SK-N-SH (cell line): ENCODE results near the gene MAGI2. TPM values are rescaled to one million over a fixed set of nuclear protein-coding genes. Genes with fewer than 3 reads are reported as not detected.

Source experiments
- CTCF ChIA-PET: fragments of 300-600, 350-600 bp; formaldehyde crosslinking; extraction: SDS; loops from one replicate; lab custom pipeline; 2021; lab: Yijun Ruan, JAX
- POLR2A ChIA-PET: fragments of 350-600 bp; sonication (Branson Sonifier 250); formaldehyde crosslinking; extraction: SDS; loops from one replicate; lab custom pipeline; 2020; ENCODE audit warnings: antibody characterized with exemption, inconsistent platforms; lab: Yijun Ruan, JAX
- DNase-seq: peaks from one replicate; pipeline ENCODE4 v3.0.0; 2012
- H2AFZ ChIP-seq: fragments of 200-600 bp; sonication (generic); 2 replicates; pipeline ENCODE4 v1.8.1; 2016; ENCODE audit warnings: antibody characterized with exemption, mild to moderate bottlenecking, low read depth
- H3F3A ChIP-seq: fragments of 200-600 bp; sonication (generic); replicated peaks from 2 replicates; pipeline ENCODE3; 2016; ENCODE audit warnings: antibody characterized with exemption, mild to moderate bottlenecking; ENCODE audit not compliant: insufficient read depth
- H3K27ac ChIP-seq, 2 experiments: fragments of 200-500 bp in 1 of 2; fragments of 200-600 bp in 1 of 2; sonication (Bioruptor generic) in 1 of 2; sonication (generic), shearing (Covaris generic) in 1 of 2; 2 replicates each; pipeline versions ENCODE4 v1.5.1 to v1.6.1; 2014 to 2016; ENCODE audit warnings: low read depth in 2 of 2, inconsistent platforms in 1 of 2, low read length in 1 of 2, mild to moderate bottlenecking in 1 of 2, mixed read lengths in 1 of 2
- H3K27me3 ChIP-seq: fragments of 200-600 bp; sonication (generic), shearing (Covaris generic); 2 replicates; pipeline ENCODE4 v1.6.1; 2016; ENCODE audit warnings: mixed run types; ENCODE audit not compliant: insufficient read depth
- H3K36me3 ChIP-seq, 2 experiments: fragments of 200-500 bp in 1 of 2; fragments of 200-600 bp in 1 of 2; sonication (Bioruptor generic) in 1 of 2; sonication (generic) in 1 of 2; replicated peaks in 1 of 2; 2 replicates each; pipeline versions ENCODE3 to v1.5.1; 2014 to 2016; ENCODE audit warnings: low read length in 1 of 2, mild to moderate bottlenecking in 1 of 2; ENCODE audit not compliant: insufficient read depth in 2 of 2, control insufficient read depth in 1 of 2
- H3K4me1 ChIP-seq, 2 experiments: fragments of 200-500 bp in 1 of 2; fragments of 200-600 bp in 1 of 2; sonication (Bioruptor generic) in 1 of 2; sonication (generic), shearing (Covaris generic) in 1 of 2; 2 replicates each; pipeline versions ENCODE4 v1.5.1 to v1.6.1; 2014 to 2016; ENCODE audit warnings: low read depth in 1 of 2, low read length in 1 of 2, mixed run types in 1 of 2; ENCODE audit not compliant: insufficient read depth in 2 of 2, control insufficient read depth in 1 of 2
- H3K4me2 ChIP-seq: fragments of 200-600 bp; sonication (generic), shearing (Covaris generic); 2 replicates; pipeline ENCODE4 v1.6.1; 2017; ENCODE audit warnings: mixed run types
- H3K4me3 ChIP-seq, 2 experiments: fragments of 200-500 bp in 1 of 2; fragments of 200-600 bp in 1 of 2; sonication (Bioruptor generic) in 1 of 2; sonication (generic), shearing (Covaris generic) in 1 of 2; 2 replicates each; pipeline versions ENCODE4 v1.5.1 to v1.8.1; 2014 to 2016; ENCODE audit warnings: low read depth in 2 of 2, inconsistent platforms in 1 of 2, low read length in 1 of 2, mild to moderate bottlenecking in 1 of 2, mixed read lengths in 1 of 2, moderate library complexity in 1 of 2
- H3K79me2 ChIP-seq: fragments of 200-600 bp; sonication (generic); 2 replicates; pipeline ENCODE4 v1.8.1; 2017; ENCODE audit warnings: mild to moderate bottlenecking; ENCODE audit not compliant: insufficient read depth
- H3K9ac ChIP-seq: fragments of 200-600 bp; sonication (generic); 2 replicates; pipeline ENCODE4 v1.6.1; 2017; ENCODE audit warnings: mixed run types
- H3K9me2 ChIP-seq: fragments of 200-600 bp; sonication (generic); 2 replicates; pipeline ENCODE4 v1.6.1; 2017; ENCODE audit warnings: mixed run types
- H3K9me3 ChIP-seq: fragments of 200-600 bp; sonication (generic); 2 replicates; pipeline ENCODE4 v1.6.1; 2017; ENCODE audit warnings: mixed run types, mild to moderate bottlenecking, moderate library complexity
- H4K20me1 ChIP-seq: fragments of 200-600 bp; sonication (generic); 2 replicates; pipeline ENCODE4 v1.6.1; 2017; ENCODE audit warnings: mild to moderate bottlenecking, mixed run types; ENCODE audit not compliant: insufficient read depth
- EP300 ChIP-seq, 2 experiments: IDR thresholded peaks; 2 replicates each; pipeline versions ENCODE4 v1.4.0 to v1.6.1; 2012; ENCODE audit warnings: borderline replicate concordance in 1 of 2, low read depth in 1 of 2, low read length in 1 of 2
- EZH2phosphoT487 ChIP-seq: fragments of 200-600 bp; sonication (generic); IDR thresholded peaks from 2 replicates; pipeline ENCODE4 v1.6.1; 2017; ENCODE audit warnings: low read depth, mixed run types, mild to moderate bottlenecking, antibody characterized with exemption, moderate library complexity, borderline replicate concordance
- FOXM1 ChIP-seq: IDR thresholded peaks from 2 replicates; pipeline ENCODE4 v1.4.0; 2012; ENCODE audit warnings: low read depth, mild to moderate bottlenecking
- GATA2 ChIP-seq: sonication (generic); formaldehyde crosslinking; IDR thresholded peaks from 2 replicates; pipeline ENCODE4 v1.5.0; 2020; ENCODE audit warnings: mild to moderate bottlenecking, missing genetic modification reagents
- MEF2A ChIP-seq: IDR thresholded peaks from 2 replicates; pipeline ENCODE4 v1.4.0; 2012; ENCODE audit warnings: low read depth, borderline replicate concordance
- MXI1 ChIP-seq: IDR thresholded peaks from 2 replicates; pipeline ENCODE4 v1.6.1; 2012; ENCODE audit warnings: mild to moderate bottlenecking, low read depth, low read length, improper control_type of control experiment
- NFIC ChIP-seq: IDR thresholded peaks from 2 replicates; pipeline ENCODE4 v1.4.0; 2012; ENCODE audit warnings: borderline replicate concordance
- POLR2AphosphoS5 ChIP-seq: IDR thresholded peaks from 2 replicates; pipeline ENCODE4 v1.6.1; 2012; ENCODE audit warnings: low read depth, low read length
- RFX5 ChIP-seq: IDR thresholded peaks from 2 replicates; pipeline ENCODE4 v1.6.1; 2012; ENCODE audit warnings: mild to moderate bottlenecking, improper control_type of control experiment, low read length
- SIN3A ChIP-seq: IDR thresholded peaks from 2 replicates; pipeline ENCODE4 v1.6.1; 2012; ENCODE audit warnings: low read depth, mild to moderate bottlenecking, low read length, moderate library complexity, borderline replicate concordance
- SMC3 ChIP-seq: IDR thresholded peaks from 2 replicates; pipeline ENCODE4 v1.6.1; 2012; ENCODE audit warnings: low read depth, low read length, improper control_type of control experiment
- TCF12 ChIP-seq: IDR thresholded peaks from 2 replicates; pipeline ENCODE4 v1.4.0; 2012
- TEAD4 ChIP-seq: IDR thresholded peaks from 2 replicates; pipeline ENCODE4 v1.4.0; 2012; ENCODE audit warnings: mild to moderate bottlenecking, borderline replicate concordance; ENCODE audit not compliant: insufficient read depth
- YY1 ChIP-seq: IDR thresholded peaks from 2 replicates; pipeline ENCODE4 v1.4.0; 2012; ENCODE audit warnings: low read depth, mild to moderate bottlenecking
- WGBS: methylation state at CpG from one replicate; pipeline ENCODE4 v1.1.6; 2017; ENCODE audit warnings: low lambda C conversion rate; 5-methylcytosine and 5-hydroxymethylcytosine counted together
- polyA plus RNA-seq, 3 experiments: library from polyadenylated mRNA; depleted of rRNA; stranded (reverse); fragments of >200 nt; gene quantifications; 2 replicates each; pipeline ENCODE4 v1.2.3, GENCODE V29; 2012
- TF ChIP-seq, protein P1 (sequence below): fragments of 200-600 bp; sonication (generic); IDR thresholded peaks from 2 replicates; pipeline ENCODE4 v1.6.1; 2017; ENCODE audit warnings: antibody characterized with exemption, mild to moderate bottlenecking, moderate library complexity
- TF ChIP-seq, protein P2 (sequence below): IDR thresholded peaks from 2 replicates; pipeline ENCODE4 v1.4.0; 2012; ENCODE audit warnings: low read depth, borderline replicate concordance
- TF ChIP-seq, protein P3 (sequence below): fragments of 150-350 bp; IDR thresholded peaks from 2 replicates; pipeline ENCODE4 v1.6.1; 2017; ENCODE audit warnings: antibody characterized with exemption, low read length, low read depth, borderline replicate concordance
- TF ChIP-seq, protein P4 (sequence below): fragments of 150-350 bp; IDR thresholded peaks from 2 replicates; pipeline ENCODE4 v1.6.1; 2016; ENCODE audit warnings: mild to moderate bottlenecking, low read depth, low read length

MAGI2 gene
- polyA plus RNA-seq, 1 of the 3 experiments (the other 2 are of a cell fraction), result 1.1 TPM

DNA sequence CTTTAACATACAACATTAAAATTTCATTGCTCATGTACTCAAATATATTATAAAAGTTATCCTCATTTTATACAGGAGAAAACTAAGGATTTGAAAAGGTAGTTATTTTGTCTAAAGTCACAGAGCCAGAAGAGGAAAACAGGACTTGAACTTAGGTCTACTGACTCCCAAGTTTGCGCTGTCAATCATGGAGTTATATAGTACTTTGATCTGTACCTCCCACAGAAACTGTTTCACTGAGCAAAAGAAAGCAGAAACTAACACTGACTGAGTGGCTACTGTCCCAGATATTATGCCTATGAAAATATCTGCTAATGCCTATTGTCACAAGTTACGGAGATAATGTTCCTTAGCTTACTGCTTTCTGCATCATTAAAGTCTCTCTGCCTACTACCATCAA is 329.1 kb downstream of the MAGI2 start (continued):
- TF ChIP-seq, protein P1, sequence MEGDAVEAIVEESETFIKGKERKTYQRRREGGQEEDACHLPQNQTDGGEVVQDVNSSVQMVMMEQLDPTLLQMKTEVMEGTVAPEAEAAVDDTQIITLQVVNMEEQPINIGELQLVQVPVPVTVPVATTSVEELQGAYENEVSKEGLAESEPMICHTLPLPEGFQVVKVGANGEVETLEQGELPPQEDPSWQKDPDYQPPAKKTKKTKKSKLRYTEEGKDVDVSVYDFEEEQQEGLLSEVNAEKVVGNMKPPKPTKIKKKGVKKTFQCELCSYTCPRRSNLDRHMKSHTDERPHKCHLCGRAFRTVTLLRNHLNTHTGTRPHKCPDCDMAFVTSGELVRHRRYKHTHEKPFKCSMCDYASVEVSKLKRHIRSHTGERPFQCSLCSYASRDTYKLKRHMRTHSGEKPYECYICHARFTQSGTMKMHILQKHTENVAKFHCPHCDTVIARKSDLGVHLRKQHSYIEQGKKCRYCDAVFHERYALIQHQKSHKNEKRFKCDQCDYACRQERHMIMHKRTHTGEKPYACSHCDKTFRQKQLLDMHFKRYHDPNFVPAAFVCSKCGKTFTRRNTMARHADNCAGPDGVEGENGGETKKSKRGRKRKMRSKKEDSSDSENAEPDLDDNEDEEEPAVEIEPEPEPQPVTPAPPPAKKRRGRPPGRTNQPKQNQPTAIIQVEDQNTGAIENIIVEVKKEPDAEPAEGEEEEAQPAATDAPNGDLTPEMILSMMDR, result no peak
- TF ChIP-seq TEAD4 (no peak), TCF12 (no peak)

DNA sequence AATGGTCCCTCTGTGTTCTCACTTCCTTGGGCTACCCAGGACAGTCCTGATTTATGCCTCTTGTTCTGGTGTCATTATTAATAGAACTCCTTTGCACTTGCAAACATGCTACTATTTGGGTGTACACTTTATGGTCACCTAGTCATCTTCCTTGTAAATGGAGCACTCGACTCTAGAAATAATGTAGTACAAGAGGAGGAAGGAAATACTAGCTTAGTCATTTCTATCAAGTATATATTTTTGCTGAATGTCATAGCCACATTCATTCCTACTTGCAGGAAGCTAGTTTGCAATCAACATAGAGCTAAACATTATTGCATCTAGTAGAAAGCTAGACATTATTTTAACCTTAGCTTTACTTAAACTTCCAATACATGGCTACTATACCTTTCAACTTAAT is 335.3 kb downstream of the MAGI2 start:
- no peaks in the 10 kb centered on the region for H3K9me3 ChIP-seq
- H4K20me1 ChIP-seq, result no peaks in the 10 kb centered on the region
- no peak overlapping the region for H3K9ac ChIP-seq
- H3K4me1 ChIP-seq, result peaks cover 0 to 6% of the 10 kb centered on the region in 2 experiments; a peak in 2 of 4 replicates
- 34% methylated on average over 1 of the region's 1 CpG for WGBS
- no peaks in the 10 kb centered on the region for H3K79me2 ChIP-seq
- DNase-seq, result no peak
- H3K4me2 ChIP-seq, result no peak overlapping the region
- no peaks in the 10 kb centered on the region for H3K36me3 ChIP-seq
- TF ChIP-seq, protein P1, result no peak
- no peak for TF ChIP-seq MXI1
- TF ChIP-seq YY1, result no peak
- TF ChIP-seq MEF2A, result no peak
- no peak for TF ChIP-seq SMC3
- no peak for TF ChIP-seq SIN3A
- TF ChIP-seq GATA2, result no peak
- no peak for TF ChIP-seq FOXM1
- TF ChIP-seq, protein P2, sequence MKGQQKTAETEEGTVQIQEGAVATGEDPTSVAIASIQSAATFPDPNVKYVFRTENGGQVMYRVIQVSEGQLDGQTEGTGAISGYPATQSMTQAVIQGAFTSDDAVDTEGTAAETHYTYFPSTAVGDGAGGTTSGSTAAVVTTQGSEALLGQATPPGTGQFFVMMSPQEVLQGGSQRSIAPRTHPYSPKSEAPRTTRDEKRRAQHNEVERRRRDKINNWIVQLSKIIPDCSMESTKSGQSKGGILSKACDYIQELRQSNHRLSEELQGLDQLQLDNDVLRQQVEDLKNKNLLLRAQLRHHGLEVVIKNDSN, result no peak
- no peak for TF ChIP-seq RFX5
- TF ChIP-seq NFIC, result no peak
- TF ChIP-seq TEAD4, result no peak
- TF ChIP-seq, protein P3, sequence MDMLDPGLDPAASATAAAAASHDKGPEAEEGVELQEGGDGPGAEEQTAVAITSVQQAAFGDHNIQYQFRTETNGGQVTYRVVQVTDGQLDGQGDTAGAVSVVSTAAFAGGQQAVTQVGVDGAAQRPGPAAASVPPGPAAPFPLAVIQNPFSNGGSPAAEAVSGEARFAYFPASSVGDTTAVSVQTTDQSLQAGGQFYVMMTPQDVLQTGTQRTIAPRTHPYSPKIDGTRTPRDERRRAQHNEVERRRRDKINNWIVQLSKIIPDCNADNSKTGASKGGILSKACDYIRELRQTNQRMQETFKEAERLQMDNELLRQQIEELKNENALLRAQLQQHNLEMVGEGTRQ, result no peak
- TF ChIP-seq, protein P4, sequence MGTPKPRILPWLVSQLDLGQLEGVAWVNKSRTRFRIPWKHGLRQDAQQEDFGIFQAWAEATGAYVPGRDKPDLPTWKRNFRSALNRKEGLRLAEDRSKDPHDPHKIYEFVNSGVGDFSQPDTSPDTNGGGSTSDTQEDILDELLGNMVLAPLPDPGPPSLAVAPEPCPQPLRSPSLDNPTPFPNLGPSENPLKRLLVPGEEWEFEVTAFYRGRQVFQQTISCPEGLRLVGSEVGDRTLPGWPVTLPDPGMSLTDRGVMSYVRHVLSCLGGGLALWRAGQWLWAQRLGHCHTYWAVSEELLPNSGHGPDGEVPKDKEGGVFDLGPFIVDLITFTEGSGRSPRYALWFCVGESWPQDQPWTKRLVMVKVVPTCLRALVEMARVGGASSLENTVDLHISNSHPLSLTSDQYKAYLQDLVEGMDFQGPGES, result no peak
- no peak for TF ChIP-seq EP300 (IDR thresholded peaks at IDR 0.05; ENCODE audit: borderline replicate concordance in 1 of 2, low read depth in 1 of 2, low read length in 1 of 2)
- TF ChIP-seq EZH2phosphoT487, result no peak
- no peak for TF ChIP-seq POLR2AphosphoS5
- ChIA-PET POLR2A (no interaction called here), CTCF (interaction anchor here (1.2 kb wide), 1 partner anchor 1076 kb away, joined by 3 read pairs; no protein-coding TSS in a partner anchor)
- H3K9me2 ChIP-seq, result 0 out of 2 replicates have a peak, but pooled peaks cover 3% of the 10 kb centered on the region
- H2AFZ ChIP-seq, result no peak overlapping the region
- H3K27ac ChIP-seq, result no peak overlapping the region
- H3K27me3 ChIP-seq, result no peaks in the 10 kb centered on the region
- no peaks in the 10 kb centered on the region for H3F3A ChIP-seq
- no peak overlapping the region for H3K4me3 ChIP-seq
